SK-N-MC (cell line): ENCODE measurements around the gene TRAPPC11.

Experiments
- DNase-seq: peaks from one replicate; pipeline ENCODE4 v3.0.0-alpha.2; 2011; ENCODE audit warnings: low read depth, low spot score
- H3K27ac ChIP-seq: fragments of 200-600 bp; sonication (generic); 2 replicates; pipeline ENCODE4 v1.5.1; 2016; ENCODE audit warnings: mixed run types
- H3K36me3 ChIP-seq: fragments of 200-600 bp; sonication (generic); 2 replicates; pipeline ENCODE4 v1.6.1; 2017; ENCODE audit warnings: antibody characterized with exemption, low read length, mixed read lengths; ENCODE audit not compliant: insufficient read depth
- H3K4me3 ChIP-seq: fragments of 200-600 bp; sonication (generic); 2 replicates; pipeline ENCODE4 v1.5.1; 2016
- H3K9ac ChIP-seq: fragments of 200-600 bp; sonication (generic); 2 replicates; pipeline ENCODE4 v1.8.0; 2017; ENCODE audit warnings: mixed run types, mixed read lengths; ENCODE audit not compliant: insufficient read length
- H3K9me3 ChIP-seq: fragments of 200-600 bp; sonication (generic); 2 replicates; pipeline ENCODE4 v1.6.1; 2017; ENCODE audit warnings: low read depth, mild to moderate bottlenecking, antibody characterized with exemption, low read length, moderate library complexity, mixed read lengths
- EZH2 ChIP-seq: fragments of 200-600 bp; sonication (generic); IDR thresholded peaks from one replicate; pipeline ENCODE4 v1.6.1; 2017; ENCODE audit warnings: antibody characterized with exemption
- FOXP2 ChIP-seq: optimal IDR thresholded peaks from 2 replicates; pipeline ENCODE3; 2011; ENCODE audit warnings: mild to moderate bottlenecking, moderate library complexity; ENCODE audit not compliant: insufficient read depth; ENCODE audit errors: extremely low read length, control extremely low read depth
- POLR2AphosphoS5 ChIP-seq: IDR thresholded peaks from 2 replicates; pipeline ENCODE4 v1.6.1; 2012; ENCODE audit warnings: mild to moderate bottlenecking, low read depth, low read length, borderline replicate concordance

TRAPPC11 gene

GRCh38 chr4:183691006-183691405 is 31.9 kb downstream of the TRAPPC11 start:
- TF ChIP-seq FOXP2 (no peak), POLR2AphosphoS5 (no peak), EZH2 (no peak)
- H3K4me3 ChIP-seq: no peak overlapping the region
- H3K9me3 ChIP-seq: no peaks in the 10 kb centered on the region
- H3K27ac ChIP-seq: no peak overlapping the region
- H3K9ac ChIP-seq: no peak overlapping the region
- DNase-seq: no peak
- H3K36me3 ChIP-seq: peaks cover 50% of the 10 kb centered on the region

GRCh38 chr4:183691897-183692296 is 32.8 kb downstream of the TRAPPC11 start:
- H3K36me3 ChIP-seq: peaks cover 54% of the 10 kb centered on the region
- DNase-seq: no peak

GRCh38 chr4:183698909-183699308 is 39.8 kb downstream of the TRAPPC11 start:
- Histone ChIP-seq H3K9me3 (no peaks in the 10 kb centered on the region), H3K36me3 (peaks cover 91% of the 10 kb centered on the region), H3K4me3 (no peak overlapping the region), H3K9ac (no peak overlapping the region), H3K27ac (no peak overlapping the region)
- TF ChIP-seq FOXP2 (no peak), EZH2 (no peak), POLR2AphosphoS5 (no peak)
- DNase-seq: no peak

More at GRCh38 chr4:183691897-183692296, 32.8 kb downstream of the TRAPPC11 start:
- Histone ChIP-seq H3K27ac (no peak overlapping the region), H3K9me3 (no peaks in the 10 kb centered on the region), H3K4me3 (no peak overlapping the region), H3K9ac (no peak overlapping the region)
- no peak for TF ChIP-seq POLR2AphosphoS5
- TF ChIP-seq EZH2: no peak
- no peak for TF ChIP-seq FOXP2

- no peak overlapping the region for H3K9ac ChIP-seq
- H3K4me3 ChIP-seq: no peak overlapping the region
- H3K36me3 ChIP-seq: peaks cover 81% of the 10 kb centered on the region
- no peak overlapping the region for H3K27ac ChIP-seq
- H3K9me3 ChIP-seq: no peaks in the 10 kb centered on the region
- DNase-seq: no peak
- TF ChIP-seq POLR2AphosphoS5: no peak
- no peak for TF ChIP-seq FOXP2
- no peak for TF ChIP-seq EZH2
Observed at GRCh38 chr4:183700407-183700806, 41.3 kb downstream of the TRAPPC11 start.

- H3K9me3 ChIP-seq: no peaks in the 10 kb centered on the region
- no peak for DNase-seq
- H3K36me3 ChIP-seq: peaks cover 66% of the 10 kb centered on the region
- no peak overlapping the region for H3K27ac ChIP-seq
- no peak overlapping the region for H3K9ac ChIP-seq
- TF ChIP-seq POLR2AphosphoS5: no peak
- TF ChIP-seq EZH2: no peak
- TF ChIP-seq FOXP2: no peak
- no peak overlapping the region for H3K4me3 ChIP-seq
Observed at GRCh38 chr4:183702492-183702891, 43.4 kb downstream of the TRAPPC11 start.

- Histone ChIP-seq H3K9ac (no peak overlapping the region), H3K4me3 (no peak overlapping the region), H3K36me3 (peaks cover 18% of the 10 kb centered on the region), H3K9me3 (no peaks in the 10 kb centered on the region), H3K27ac (no peak overlapping the region)
- TF ChIP-seq EZH2 (no peak), FOXP2 (no peak), POLR2AphosphoS5 (no peak)
- no peak for DNase-seq
Observed at GRCh38 chr4:183714626-183715025, 55.5 kb downstream of the TRAPPC11 start.

- Histone ChIP-seq H3K27ac (no peak overlapping the region), H3K36me3 (peaks cover 15% of the 10 kb centered on the region), H3K9me3 (no peaks in the 10 kb centered on the region), H3K4me3 (no peak overlapping the region), H3K9ac (no peak overlapping the region)
- DNase-seq: no peak
- no peak for TF ChIP-seq FOXP2
- no peak for TF ChIP-seq EZH2
- no peak for TF ChIP-seq POLR2AphosphoS5
Observed at GRCh38 chr4:183716302-183716701, 57.2 kb downstream of the TRAPPC11 start.

- no peak for TF ChIP-seq FOXP2
- no peak for TF ChIP-seq POLR2AphosphoS5
- no peak for TF ChIP-seq EZH2
- H3K9ac ChIP-seq: no peak overlapping the region
- H3K27ac ChIP-seq: no peak overlapping the region
- no peaks in the 10 kb centered on the region for H3K9me3 ChIP-seq
- peaks cover under 1% of the 10 kb centered on the region; the same call in 1 of the 2 replicates for H3K36me3 ChIP-seq
- no peak overlapping the region for H3K4me3 ChIP-seq
- no peak for DNase-seq
Observed at GRCh38 chr4:183718876-183719275, 59.8 kb downstream of the TRAPPC11 start.

- Histone ChIP-seq H3K9me3 (no peaks in the 10 kb centered on the region), H3K27ac (no peak overlapping the region), H3K9ac (no peak overlapping the region), H3K36me3 (no peaks in the 10 kb centered on the region), H3K4me3 (no peak overlapping the region)
- no peak for TF ChIP-seq FOXP2
- TF ChIP-seq POLR2AphosphoS5: no peak
- no peak for DNase-seq
Observed at GRCh38 chr4:183721207-183722081, 62.4 kb downstream of the TRAPPC11 start.
